Measurements from ENCODE around the gene GARIN5B.
A peak's percentile ranks its signal among the peaks of the same experiment; 100 is the strongest.

Gene GARIN5B

GRCh38 chr19:55384920-55385723 lies 22.1 kb upstream of the GARIN5B start:
- no peak for TF ChIP-seq CTCF (IDR thresholded peaks at IDR 0.05)

- no peak for TF ChIP-seq CTCF (IDR thresholded peaks at IDR 0.05)
Measured at GRCh38 chr19:55384131-55384919, 21.3 kb upstream of the GARIN5B start, which contains the start of gene TMEM238. Gene TMEM238, minus strand, starts transcription at chr19:55384292. Its CDS starts 33 bp downstream, at chr19:55384259.

- peak; percentile 21; the same call in 1 of the 2 replicates for TF ChIP-seq CTCF (IDR thresholded peaks at IDR 0.05)
Measured at GRCh38 chr19:55383279-55384130, 20.4 kb upstream of the GARIN5B start.

GRCh38 chr19:55382522-55383054 lies 19.5 kb upstream of the GARIN5B start:
- no peak for TF ChIP-seq CTCF (IDR thresholded peaks at IDR 0.05)

- TF ChIP-seq CTCF (IDR thresholded peaks at IDR 0.05) = no peak
Measured at GRCh38 chr19:55382013-55382412, 19.0 kb upstream of the GARIN5B start.

- TF ChIP-seq CTCF (IDR thresholded peaks at IDR 0.05) = no peak
Measured at GRCh38 chr19:55379174-55379573, 16.1 kb upstream of the GARIN5B start.
